HG03378 (cell line): Measurements from ENCODE around the gene MYOF.
"Not testable (repeated sequence)": the region's sequence is repeated elsewhere in the genome, so short reads cannot be mapped to it uniquely, and the experiment has no call there.

ENCODE experiments used
- ATAC-seq: cut with Tn5 transposase; IDR thresholded peaks from one replicate; pipeline ENCODE4 v1.9.1; 2021; ENCODE audit warnings: mild to moderate bottlenecking, moderate library complexity; ENCODE audit not compliant: unreplicated experiment

The MYOF gene

DNA sequence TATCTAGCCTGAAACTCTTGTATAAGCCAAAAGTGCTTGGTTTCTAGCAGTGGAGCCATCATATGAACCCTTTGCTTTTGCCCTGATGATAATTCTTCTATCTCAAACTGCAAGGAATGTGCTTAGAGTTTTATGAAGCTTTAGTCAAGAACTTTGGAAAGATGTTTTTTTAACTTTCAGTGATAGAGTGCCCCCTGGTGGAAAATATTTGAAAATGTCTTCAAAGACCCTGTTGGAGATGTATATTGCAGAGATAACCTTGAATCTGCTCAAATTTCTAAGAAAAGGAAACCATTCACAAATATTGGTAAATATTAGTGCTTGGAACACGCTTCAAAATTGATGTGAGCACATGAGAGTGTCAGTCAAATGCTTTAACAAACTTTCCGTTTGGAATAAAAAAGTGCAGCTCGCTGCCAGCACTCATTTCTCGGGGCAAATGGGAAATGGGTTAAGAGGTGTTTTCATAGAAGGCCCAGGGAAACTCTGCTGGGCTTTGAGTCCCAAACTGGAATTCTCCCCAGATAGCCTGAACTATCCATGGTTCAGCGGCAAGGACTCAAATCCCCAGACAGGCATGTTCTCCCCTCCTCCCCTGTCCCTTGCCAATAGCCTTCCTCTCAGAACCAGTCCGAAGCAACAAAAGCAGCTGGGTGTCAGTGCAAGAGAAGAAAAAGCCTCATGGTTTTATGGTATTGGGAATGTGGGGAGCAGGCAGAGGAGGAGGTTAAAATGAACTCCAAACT is 129.3 kb downstream of the MYOF start:
- no peak for ATAC-seq

DNA sequence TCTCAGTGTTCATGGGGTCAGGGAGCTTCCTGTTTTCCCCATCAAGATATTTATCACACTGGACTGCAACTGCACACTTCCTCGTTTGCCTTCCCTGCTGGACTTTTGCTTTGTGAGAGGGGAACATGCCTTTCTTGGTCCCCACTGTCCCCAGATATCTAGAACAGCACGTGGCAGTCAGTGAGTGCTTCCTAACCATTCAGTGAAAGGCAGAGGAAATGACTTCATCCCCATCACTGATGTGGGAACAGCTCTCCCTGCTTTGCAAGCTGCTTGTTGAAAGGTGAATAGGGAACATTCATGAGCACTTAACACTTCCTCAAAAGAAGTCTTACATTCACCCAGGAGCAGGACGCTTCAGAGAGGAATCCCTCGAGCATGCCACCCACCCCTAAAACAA is 135.4 kb downstream of the MYOF start:
- ATAC-seq: no peak

DNA sequence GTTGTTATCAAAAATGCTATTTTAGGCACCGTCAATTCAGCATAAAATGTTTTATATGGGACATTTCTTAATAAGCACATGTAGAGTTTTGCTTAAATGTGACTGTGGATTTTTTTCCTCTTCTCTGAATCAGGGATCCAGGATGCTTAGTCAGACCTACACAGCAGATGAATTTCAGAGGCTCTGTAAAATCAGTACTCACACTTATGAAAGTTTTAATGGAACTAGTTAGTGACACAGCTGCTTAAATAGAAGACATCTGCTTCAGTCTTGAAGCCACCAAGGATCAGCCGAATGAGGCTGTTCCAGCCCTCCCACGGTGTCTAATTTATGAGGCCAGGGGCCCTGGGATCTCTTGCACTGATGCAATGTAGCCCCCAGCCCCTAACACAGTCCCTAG is 136.0 kb downstream of the MYOF start:
- no peak for ATAC-seq

DNA sequence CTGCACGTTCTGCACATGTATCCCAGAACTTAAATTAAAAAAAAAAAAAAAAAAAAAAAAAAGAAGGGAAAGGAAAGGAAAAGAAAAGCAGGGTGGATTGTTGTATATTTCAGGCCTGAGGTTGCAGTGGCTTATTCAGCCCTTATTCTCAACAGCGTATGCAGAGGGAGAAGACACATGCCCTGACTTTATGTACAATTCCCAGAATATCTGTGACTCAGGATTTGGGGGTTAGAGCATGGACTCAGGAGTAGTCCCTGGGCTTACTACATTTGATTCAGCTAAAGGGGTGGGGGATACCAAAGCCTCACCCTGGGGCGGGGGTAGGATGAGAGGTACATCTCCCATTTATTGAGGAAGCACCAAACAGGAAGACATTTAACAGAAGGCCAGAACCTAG is 137.4 kb downstream of the MYOF start:
- no peak for ATAC-seq

DNA sequence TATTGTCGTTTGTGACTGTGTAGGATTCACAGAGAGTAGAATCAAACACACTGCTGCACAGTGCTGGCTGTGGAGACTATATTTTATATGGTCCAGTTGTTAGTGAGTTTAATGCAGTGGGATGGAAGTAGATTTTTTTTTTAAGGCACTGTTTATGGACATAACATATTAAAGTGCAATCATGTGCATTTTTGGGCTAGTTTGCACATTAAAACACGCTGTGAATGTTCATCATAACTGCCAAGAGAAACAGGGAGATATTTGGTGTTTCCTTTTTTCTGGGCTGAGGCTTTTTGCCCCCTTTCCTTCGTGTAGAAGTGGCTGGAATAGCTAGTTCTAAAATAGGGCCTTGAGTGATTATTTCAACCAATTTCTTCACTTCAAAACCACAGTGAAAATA is 139.2 kb downstream of the MYOF start:
- ATAC-seq: no peak

DNA sequence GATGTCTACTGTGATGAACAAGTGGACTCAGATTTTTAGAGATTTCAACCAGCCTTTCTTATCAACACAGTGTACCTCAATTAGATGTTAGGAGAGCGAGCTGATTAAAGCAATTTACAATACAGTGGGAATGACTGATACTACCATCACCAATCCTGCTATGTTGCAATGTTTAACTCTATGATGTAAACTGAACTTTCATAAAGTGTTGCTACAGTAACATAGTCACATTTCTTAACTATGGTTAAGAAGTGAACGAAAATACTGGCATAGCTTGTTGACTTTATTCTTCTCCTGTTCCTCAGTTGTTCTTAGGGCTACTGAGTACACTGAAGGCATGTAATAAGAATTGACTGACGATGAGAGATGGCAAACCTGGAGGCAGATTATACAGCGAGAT is 139.8 kb downstream of the MYOF start:
- ATAC-seq: no peak

DNA sequence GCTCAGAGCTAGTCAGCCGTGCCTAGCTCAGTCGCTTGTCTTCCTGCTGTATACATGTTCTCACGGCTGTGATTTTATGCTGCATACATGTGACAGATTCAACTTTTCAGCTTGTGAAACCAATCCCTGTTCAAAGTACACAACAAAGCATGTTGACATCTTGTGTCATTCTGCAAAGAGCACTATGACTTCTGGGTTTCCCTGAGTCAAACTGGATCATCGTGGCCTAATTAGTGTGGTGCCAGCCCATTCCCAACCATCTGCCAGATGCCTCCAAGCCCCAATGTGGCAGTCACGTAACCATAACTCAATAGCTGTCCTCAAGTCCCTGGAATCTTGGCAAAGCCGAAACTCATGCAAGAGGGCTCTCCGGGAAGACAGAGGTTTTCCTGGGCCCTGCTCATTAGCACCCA is 144.8 kb downstream of the MYOF start:
- ATAC-seq: no peak

DNA sequence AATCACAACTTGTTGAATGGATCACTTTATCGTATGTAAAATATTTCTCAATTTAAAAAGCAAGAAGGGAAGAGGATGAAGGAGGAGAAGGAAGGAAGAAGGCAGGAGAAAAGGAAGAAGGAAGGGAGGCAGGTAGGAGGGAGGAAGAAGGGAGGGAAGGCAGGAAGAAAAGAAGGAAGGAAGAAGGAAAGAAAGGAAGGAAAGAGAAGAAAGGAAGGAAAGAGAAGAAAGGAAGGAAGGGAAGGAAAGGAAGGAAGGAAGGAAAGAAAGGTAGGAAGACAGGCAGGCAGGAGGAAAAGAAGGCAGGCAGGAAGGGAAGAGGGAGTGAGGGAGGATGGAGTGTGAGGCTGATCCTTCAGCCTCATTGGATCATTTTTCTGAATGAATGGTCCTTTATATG is 145.5 kb downstream of the MYOF start:
- ATAC-seq: no peak

DNA sequence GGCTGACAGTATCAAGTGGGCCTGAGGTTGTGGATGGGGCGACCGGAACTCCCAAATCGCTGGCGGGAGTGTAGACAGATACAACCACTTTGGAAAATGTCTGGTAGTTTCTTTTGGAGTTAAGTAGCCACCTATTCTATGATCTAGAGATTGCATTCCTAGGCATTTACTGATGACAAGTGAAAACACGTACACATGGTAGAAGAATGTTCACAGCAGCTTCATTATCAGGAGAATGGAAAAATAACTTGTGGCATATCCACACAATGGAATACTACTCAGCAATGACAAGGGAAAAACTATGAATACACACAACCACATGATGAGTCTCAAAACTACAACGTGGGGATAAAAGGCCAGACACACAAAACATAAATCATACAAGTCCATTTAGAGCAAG is 146.0 kb downstream of the MYOF start:
- ATAC-seq: no peak

DNA sequence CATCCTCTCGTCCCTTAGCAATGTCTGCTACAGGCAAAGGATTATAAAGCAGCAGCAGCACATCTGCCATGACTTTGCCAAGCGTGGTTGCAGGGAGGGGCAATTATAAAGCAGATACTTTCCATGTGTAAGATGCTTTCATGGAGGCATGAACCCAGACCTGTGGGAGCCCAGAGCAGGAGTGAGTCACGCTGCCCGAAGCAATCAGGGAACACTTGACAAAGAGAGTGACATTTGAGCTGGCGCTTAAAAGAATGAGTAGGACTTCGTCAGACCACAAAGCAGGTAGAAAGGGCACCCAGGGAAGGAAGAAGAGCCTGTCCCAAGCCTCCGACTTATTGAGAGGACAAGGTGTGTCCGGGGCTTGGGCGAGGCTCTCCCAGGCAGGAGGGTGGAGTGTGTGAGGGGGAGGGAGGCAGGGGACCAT is 147.2 kb downstream of the MYOF start:
- no peak for ATAC-seq

DNA sequence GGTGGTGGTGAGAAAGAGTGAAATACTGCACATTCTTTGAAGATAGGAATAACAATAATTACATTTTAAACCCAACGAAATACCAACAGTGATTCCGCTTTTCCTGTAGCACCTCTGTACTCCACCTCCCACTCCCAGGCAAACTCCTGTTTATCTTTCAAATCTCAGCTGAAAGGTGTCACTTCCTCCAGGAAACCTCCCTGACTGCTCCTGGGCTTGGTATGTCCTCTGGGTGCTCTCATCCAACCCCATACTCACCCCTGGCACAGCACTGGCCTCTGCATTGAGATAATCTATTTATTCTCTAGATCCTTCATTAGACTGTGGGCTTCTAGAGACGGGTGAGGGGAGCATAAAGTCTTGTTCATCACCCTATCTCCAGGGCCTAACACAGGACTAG is 148.0 kb downstream of the MYOF start:
- no peak for ATAC-seq

DNA sequence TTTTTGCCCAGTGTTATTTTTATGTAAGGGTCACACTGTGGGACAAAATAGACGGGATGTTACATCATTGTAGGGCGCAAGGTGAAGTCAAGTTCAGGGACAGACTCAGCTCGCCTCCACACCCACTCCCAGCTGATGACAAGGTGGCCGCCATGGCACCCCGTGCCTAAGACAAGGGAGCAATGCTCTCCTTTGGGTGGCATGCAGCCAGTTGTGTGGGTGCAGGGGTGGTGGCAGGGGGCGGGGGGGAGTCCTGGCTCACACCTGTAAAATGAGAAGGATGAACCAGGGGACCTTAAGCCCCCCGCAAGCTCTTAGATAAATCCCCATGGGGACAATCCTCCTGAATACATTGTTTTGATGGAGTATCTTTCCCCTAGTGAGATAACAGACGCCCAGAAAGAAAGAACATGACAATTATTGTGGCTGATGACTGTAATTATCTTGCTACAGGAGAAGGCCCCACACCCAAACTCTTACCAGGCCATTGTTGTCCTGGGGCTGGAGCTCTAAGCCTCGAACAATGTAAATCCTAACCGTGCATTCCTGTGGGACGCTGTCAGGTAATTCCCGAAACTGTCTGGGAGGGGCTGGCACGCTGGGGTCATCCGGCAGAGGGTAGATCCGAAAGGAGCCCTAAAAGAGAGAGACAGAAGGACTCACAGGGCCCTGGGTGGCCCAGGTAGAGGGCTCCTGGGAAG is 148.7 kb downstream of the MYOF start:
- ATAC-seq: no peak

DNA sequence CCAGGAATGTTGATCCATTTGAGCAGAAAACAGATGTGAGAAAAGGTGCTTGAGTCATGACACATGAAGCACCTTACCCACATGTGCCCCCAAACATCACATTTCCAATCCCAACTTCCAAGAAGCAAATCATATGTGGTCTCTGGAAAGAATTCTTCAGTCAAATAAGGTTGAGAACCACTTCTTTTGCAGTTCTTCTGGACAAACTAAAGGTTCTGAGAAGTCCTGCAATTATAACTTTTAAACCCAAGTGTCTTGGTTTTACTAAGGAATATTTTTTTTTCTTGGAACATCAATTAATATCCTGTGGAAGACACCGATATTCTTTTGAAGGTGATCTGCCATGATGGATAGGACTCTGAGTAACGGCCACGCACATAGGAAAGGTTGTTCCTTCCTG is 151.3 kb downstream of the MYOF start:
- ATAC-seq: no peak

DNA sequence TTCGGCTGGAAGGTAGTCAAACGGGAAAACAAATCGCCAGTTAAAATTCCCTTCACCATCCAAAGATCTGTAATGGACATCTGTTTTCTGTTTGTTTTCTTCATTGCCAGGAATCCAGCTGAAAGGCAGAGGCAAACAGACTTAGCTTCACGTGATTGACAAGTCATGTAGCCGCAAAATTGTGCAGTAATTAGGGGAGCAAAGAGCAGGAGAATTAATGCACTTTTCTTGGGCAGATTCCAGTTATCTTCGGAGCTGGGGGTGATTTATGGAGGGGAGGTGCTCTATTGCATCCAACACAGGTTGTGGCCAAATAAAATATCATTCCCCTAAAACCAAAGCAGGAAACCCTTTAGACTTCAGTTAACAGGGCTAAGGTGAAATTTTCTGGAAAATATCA is 162.2 kb downstream of the MYOF start:
- no peak for ATAC-seq

DNA sequence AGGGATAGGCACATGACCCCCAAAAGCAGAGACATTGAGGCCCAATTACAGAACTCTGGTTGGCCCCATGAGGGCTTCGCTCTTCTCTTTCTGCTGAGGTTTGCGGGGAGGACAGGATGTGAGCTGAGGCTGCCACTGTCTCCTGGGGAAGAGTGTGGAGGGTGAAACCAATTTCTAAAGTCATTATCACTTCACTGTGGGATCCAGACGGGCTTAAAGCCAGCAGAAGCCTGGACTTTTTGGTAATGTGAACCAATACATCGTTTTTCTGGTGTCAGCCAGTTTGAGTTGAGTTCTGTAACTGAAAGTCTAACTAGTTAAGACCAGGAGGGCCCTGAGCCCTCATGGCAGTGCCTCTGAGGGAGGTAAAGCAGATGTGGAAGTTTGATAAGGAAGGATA is 163.0 kb downstream of the MYOF start:
- no peak for ATAC-seq

DNA sequence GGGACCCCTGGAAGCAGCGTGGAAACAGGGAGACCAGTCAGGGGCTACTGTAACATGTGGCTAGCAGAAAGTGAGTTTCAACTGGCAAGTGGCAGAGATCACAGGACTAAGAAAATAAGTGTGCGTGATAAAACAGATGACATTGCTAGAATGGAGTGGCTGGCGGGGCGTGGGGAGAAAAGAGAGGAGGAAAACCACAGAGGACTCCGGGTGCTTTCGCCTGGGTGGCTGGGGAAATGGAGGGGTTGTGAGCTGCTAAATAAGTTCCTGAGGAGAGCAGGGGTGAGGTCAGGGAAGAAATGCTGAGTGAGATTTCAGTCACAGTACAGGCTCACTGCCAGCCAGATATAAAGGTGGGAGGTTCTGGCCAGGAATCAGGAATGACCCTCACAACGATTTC is 166.9 kb downstream of the MYOF start:
- no peak for ATAC-seq

DNA sequence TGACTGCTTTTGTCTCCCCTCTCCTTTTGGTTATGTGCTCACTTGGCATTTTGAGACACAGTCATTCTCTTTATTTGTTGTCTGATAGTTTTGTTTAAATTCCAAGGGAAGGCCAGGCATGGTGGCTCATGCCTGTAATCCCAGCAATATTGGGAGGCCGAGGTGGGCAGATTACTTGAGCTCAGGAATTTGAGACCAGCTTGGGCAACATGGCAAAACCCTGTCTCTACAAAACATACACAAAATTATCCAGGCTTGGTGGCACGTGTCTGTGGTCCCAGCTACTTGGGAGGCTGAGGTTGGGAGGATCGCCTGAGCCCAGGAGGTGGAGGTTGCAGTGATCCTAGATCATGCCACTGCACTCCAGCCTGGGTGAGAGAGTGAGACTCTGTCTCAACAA is 167.5 kb downstream of the MYOF start:
- ATAC-seq: not testable (repeated sequence)

DNA sequence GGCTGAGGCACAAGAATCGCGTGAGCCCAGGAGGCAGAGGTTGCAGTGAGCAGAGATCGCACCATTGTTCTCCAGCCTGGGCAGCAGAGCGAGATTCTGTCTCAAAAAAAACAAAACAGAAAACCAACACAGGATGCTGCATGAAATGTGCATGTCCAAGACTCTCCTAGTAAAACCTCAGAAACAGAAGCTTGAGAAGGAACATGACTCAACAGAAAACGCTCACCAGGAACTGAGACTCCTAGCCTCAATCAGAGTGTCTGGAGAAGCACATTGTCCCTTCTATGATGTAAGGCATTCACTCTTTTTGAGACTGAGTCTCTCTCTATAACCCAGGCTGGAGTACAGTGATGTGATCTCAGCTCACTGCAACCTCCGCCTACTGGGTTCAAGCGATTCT is 168.3 kb downstream of the MYOF start:
- ATAC-seq: no peak

DNA sequence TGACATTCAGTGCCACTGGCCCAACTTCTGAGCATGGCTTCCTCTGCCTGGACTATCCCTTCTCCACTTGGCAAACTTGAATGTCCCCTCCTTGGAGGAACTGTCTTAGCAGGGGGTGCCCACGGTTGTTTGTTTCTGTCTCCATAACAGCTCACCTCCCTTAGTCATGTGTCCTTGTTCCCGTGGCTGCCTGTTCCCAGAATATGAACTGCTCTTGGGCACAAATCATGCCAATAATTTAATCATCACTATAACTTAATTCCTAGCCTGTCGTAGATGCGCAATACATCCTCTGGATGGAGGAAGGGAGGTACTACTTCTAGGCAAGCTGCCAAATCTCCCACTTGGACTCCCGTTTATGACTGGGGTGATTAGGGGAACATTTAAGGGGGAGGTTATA is 173.1 kb downstream of the MYOF start:
- no peak for ATAC-seq

DNA sequence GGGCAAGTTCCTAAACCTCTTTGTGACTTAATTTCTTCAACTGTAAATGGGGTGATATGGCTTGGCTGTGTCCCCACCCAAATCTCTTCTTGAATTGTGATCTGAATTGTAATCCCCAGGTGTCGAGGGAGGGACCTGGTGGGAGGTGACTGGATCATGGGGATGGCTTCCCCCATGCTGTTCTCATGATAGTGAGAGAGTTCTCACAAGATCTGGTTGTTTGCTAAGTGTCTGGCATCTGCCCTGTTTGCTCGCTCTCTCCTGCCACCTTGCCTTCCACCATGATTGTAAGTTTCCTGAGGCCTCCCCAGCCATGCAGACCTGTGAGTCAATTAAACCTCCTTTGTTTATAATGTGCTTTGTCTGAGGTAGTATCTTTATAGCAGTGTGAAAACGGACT is 177.0 kb downstream of the MYOF start:
- no peak for ATAC-seq

DNA sequence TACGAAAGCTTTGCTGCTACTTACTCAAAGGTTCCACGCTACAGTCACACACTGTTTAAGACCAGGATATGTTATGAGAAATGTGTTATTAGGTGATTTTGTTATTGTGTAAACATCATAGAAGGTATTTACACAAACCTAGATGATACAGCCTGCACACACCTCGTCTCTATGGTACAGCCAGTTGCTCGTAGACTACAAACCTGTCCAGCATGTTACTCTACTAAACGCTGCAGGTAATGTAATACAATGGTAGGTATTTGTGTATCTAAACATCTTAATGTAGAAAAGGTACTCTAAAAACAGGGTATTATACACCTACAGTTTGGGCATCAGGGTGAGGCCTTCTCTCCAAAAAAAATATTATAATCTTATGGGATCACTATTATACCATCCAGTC is 181.2 kb downstream of the MYOF start:
- ATAC-seq: no peak

DNA sequence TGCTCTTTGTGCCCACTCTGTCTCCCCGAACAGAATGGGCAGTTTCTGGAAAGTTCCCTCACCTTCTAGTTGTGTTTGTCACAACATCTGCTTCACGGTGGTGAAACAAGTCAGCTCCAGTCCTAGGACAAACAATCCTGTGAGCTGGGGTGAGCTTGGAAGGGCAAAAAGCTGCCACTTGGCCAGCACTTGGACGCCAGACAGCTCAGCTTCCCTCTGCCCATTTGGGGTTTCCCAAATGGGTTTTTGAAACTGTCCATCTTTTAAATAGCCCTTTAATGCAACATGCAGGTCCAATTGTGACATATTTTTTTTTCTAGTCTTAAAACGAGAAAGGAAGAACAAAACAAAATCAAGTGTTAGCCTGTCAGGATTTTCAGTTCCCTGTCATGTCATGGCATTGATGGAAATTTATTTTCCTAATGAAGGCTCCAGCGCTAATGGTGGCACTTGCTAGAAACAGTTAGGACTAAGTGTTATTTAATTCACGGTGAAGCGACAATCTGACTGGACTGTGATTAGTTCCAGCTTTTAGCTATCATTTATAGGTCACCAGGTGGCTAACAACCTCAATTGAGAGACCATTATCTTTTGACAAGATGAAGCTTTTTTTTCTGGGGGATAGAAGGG is 181.7 kb downstream of the MYOF start:
- no peak for ATAC-seq
